ENCODE measurements around the gene DNAH14. TPM values are rescaled to one million over a fixed set of nuclear protein-coding genes. Genes with fewer than 3 reads are reported as not detected.

Gene DNAH14
- total and polyA plus RNA-seq, 2 experiments from 2014 or later = 55.3 to 80.2 TPM

DNA sequence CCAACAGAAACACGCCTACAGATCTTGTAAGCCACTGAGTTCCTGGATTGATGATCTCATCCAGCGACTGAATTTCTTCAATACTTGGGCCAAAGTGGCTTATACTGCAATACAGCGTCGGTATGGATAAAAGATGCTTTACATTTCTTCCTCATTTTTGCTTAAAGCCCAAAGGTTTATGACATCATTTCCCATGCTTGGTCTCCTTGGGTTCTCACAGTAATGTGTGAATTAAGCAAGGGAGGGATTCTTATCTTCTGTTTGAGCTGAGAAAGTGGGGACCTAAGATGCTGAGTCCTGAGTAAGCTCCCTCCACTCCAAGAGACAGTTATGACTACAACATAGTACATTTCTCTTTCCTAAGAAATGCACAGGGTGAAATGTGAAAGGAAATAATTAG is 458.9 kb downstream of the DNAH14 start (continued):
- TF ChIP-seq, protein P1, sequence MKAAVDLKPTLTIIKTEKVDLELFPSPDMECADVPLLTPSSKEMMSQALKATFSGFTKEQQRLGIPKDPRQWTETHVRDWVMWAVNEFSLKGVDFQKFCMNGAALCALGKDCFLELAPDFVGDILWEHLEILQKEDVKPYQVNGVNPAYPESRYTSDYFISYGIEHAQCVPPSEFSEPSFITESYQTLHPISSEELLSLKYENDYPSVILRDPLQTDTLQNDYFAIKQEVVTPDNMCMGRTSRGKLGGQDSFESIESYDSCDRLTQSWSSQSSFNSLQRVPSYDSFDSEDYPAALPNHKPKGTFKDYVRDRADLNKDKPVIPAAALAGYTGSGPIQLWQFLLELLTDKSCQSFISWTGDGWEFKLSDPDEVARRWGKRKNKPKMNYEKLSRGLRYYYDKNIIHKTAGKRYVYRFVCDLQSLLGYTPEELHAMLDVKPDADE (IDR thresholded peaks at IDR 0.05) = no peak
- TF ChIP-seq NANOG (IDR thresholded peaks at IDR 0.05; ENCODE audit: borderline replicate concordance) (no peak), EZH2 (IDR thresholded peaks at IDR 0.05; ENCODE audit: low read depth, unreplicated experiment) (no peak)

DNA sequence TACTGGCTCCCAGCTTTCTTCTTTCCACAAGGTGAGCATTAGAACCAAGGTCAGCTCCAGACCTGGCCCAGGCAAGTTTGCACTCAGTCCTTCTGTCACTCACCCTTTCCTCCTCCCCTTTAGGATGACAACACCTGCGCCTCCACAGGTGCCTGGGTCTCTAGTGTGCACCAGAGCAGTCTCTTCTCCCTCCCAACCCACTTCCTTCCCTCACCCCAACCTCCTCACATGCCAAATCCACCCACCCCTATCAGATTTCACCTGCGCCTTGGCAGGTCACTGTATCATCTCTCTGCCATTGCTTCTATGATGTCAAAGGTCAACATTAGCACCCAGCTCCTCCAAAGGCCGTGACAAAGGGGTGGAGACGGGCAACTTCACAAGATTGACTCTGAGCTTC is 460.4 kb downstream of the DNAH14 start:
- no peak overlapping the region for H3K4me2 ChIP-seq
- ATAC-seq (no peak), DNase-seq (ENCODE audit: low spot score) (no peak)
- H3F3A ChIP-seq (replicated peaks; ENCODE audit: low read depth) = no peaks in the 10 kb centered on the region
- no peaks in the 10 kb centered on the region for H3K27me3 ChIP-seq (ENCODE audit: insufficient read depth)
- no peaks in the 10 kb centered on the region for H3K9me2 ChIP-seq (ENCODE audit: insufficient read depth)
- no peaks in the 10 kb centered on the region for H3K4me1 ChIP-seq (ENCODE audit: insufficient read depth)
- no peak overlapping the region for H2AFZ ChIP-seq
- H4K20me1 ChIP-seq (replicated peaks; ENCODE audit: insufficient read depth) = no peaks in the 10 kb centered on the region
- H3K9me3 Mint-ChIP-seq = no peaks in the 10 kb centered on the region
- H3K36me3 Mint-ChIP-seq (ENCODE audit: low read depth) = no peaks in the 10 kb centered on the region
- H3K4me1 Mint-ChIP-seq = 0 out of 3 replicates have a peak, but pooled peaks cover 4% of the 10 kb centered on the region
- no peak overlapping the region for H3K4me3 Mint-ChIP-seq
- no peak overlapping the region for H3K27ac Mint-ChIP-seq
- H3K27ac ChIP-seq (ENCODE audit: low read depth) = no peak overlapping the region
- H3K27me3 Mint-ChIP-seq (ENCODE audit: insufficient read depth, low read depth, poor library complexity) = peaks cover 5% of the 10 kb centered on the region
- no peaks in the 10 kb centered on the region for H3K79me2 ChIP-seq (replicated peaks; ENCODE audit: insufficient read depth)
- no peaks in the 10 kb centered on the region for H3K36me3 ChIP-seq (ENCODE audit: insufficient read depth)
- H3K4me3 ChIP-seq = no peak overlapping the region
- TF ChIP-seq CREB1 (CRISPR knock-in tag; IDR thresholded peaks at IDR 0.05; ENCODE audit: low read depth) = no peak
- no peak for TF ChIP-seq JUNB (IDR thresholded peaks at IDR 0.05; ENCODE audit: unreplicated experiment)
- TF ChIP-seq NANOG (IDR thresholded peaks at IDR 0.05; ENCODE audit: borderline replicate concordance) = no peak
- TF ChIP-seq, protein P1 (IDR thresholded peaks at IDR 0.05) = no peak
- TF ChIP-seq ZNF114 (CRISPR knock-in tag; IDR thresholded peaks at IDR 0.05) = no peak
- no peak for TF ChIP-seq ZNF331 (CRISPR knock-in tag; IDR thresholded peaks at IDR 0.05; ENCODE audit: low read depth)
- TF ChIP-seq, protein P2, sequence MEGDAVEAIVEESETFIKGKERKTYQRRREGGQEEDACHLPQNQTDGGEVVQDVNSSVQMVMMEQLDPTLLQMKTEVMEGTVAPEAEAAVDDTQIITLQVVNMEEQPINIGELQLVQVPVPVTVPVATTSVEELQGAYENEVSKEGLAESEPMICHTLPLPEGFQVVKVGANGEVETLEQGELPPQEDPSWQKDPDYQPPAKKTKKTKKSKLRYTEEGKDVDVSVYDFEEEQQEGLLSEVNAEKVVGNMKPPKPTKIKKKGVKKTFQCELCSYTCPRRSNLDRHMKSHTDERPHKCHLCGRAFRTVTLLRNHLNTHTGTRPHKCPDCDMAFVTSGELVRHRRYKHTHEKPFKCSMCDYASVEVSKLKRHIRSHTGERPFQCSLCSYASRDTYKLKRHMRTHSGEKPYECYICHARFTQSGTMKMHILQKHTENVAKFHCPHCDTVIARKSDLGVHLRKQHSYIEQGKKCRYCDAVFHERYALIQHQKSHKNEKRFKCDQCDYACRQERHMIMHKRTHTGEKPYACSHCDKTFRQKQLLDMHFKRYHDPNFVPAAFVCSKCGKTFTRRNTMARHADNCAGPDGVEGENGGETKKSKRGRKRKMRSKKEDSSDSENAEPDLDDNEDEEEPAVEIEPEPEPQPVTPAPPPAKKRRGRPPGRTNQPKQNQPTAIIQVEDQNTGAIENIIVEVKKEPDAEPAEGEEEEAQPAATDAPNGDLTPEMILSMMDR (conservative IDR thresholded peaks at IDR 0.05; ENCODE audit: low read depth in 2 of 2) = no peak
- no peak for TF ChIP-seq EZH2phosphoT487 (IDR thresholded peaks at IDR 0.05; ENCODE audit: unreplicated experiment)
- TF ChIP-seq EZH2 (IDR thresholded peaks at IDR 0.05; ENCODE audit: low read depth, unreplicated experiment) = no peak
- TF ChIP-seq, protein P3, sequence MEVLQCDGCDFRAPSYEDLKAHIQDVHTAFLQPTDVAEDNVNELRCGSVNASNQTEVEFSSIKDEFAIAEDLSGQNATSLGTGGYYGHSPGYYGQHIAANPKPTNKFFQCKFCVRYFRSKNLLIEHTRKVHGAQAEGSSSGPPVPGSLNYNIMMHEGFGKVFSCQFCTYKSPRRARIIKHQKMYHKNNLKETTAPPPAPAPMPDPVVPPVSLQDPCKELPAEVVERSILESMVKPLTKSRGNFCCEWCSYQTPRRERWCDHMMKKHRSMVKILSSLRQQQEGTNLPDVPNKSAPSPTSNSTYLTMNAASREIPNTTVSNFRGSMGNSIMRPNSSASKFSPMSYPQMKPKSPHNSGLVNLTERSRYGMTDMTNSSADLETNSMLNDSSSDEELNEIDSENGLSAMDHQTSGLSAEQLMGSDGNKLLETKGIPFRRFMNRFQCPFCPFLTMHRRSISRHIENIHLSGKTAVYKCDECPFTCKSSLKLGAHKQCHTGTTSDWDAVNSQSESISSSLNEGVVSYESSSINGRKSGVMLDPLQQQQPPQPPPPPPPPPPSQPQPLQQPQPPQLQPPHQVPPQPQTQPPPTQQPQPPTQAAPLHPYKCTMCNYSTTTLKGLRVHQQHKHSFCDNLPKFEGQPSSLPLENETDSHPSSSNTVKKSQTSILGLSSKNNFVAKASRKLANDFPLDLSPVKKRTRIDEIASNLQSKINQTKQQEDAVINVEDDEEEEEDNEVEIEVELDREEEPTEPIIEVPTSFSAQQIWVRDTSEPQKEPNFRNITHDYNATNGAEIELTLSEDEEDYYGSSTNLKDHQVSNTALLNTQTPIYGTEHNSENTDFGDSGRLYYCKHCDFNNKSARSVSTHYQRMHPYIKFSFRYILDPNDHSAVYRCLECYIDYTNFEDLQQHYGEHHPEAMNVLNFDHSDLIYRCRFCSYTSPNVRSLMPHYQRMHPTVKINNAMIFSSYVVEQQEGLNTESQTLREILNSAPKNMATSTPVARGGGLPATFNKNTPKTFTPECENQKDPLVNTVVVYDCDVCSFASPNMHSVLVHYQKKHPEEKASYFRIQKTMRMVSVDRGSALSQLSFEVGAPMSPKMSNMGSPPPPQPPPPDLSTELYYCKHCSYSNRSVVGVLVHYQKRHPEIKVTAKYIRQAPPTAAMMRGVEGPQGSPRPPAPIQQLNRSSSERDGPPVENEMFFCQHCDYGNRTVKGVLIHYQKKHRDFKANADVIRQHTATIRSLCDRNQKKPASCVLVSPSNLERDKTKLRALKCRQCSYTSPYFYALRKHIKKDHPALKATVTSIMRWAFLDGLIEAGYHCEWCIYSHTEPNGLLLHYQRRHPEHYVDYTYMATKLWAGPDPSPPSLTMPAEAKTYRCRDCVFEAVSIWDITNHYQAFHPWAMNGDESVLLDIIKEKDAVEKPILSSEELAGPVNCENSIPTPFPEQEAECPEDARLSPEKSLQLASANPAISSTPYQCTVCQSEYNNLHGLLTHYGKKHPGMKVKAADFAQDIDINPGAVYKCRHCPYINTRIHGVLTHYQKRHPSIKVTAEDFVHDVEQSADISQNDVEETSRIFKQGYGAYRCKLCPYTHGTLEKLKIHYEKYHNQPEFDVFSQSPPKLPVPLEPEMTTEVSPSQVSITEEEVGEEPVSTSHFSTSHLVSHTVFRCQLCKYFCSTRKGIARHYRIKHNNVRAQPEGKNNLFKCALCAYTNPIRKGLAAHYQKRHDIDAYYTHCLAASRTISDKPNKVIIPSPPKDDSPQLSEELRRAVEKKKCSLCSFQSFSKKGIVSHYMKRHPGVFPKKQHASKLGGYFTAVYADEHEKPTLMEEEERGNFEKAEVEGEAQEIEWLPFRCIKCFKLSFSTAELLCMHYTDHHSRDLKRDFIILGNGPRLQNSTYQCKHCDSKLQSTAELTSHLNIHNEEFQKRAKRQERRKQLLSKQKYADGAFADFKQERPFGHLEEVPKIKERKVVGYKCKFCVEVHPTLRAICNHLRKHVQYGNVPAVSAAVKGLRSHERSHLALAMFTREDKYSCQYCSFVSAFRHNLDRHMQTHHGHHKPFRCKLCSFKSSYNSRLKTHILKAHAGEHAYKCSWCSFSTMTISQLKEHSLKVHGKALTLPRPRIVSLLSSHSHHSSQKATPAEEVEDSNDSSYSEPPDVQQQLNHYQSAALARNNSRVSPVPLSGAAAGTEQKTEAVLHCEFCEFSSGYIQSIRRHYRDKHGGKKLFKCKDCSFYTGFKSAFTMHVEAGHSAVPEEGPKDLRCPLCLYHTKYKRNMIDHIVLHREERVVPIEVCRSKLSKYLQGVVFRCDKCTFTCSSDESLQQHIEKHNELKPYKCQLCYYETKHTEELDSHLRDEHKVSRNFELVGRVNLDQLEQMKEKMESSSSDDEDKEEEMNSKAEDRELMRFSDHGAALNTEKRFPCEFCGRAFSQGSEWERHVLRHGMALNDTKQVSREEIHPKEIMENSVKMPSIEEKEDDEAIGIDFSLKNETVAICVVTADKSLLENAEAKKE (CRISPR knock-in tag; IDR thresholded peaks at IDR 0.05) = no peak
- no peak for TF ChIP-seq STAT1 (IDR thresholded peaks at IDR 0.05; ENCODE audit: unreplicated experiment)
- no peak for TF ChIP-seq POLR2AphosphoS5 (IDR thresholded peaks at IDR 0.05; ENCODE audit: low read depth)

Data from GM23338 (cell line).